ENCODE results near the gene LINC01488.

Gene LINC01488

DNA sequence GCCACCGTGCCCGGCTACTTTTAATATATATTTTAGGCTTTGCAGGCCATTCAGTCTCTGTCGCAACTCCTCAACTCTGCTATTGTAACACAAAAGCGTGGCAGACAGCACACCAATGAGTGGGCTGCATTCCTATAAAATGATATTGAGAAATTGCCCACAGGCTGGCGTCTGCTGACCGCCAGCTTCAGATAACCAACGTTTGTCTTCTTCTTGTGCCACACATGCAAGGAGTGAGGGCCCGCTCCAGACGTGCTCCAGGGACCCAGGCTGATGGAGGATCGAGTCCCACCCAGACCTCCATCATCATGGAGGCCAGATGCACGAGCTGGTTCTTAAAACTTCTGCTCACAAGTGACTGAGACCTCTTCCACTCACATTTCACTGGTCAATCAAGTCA lies 35.4 kb upstream of the LINC01488 start:
- DNase-seq, result peak; percentile 85 to 89

DNA sequence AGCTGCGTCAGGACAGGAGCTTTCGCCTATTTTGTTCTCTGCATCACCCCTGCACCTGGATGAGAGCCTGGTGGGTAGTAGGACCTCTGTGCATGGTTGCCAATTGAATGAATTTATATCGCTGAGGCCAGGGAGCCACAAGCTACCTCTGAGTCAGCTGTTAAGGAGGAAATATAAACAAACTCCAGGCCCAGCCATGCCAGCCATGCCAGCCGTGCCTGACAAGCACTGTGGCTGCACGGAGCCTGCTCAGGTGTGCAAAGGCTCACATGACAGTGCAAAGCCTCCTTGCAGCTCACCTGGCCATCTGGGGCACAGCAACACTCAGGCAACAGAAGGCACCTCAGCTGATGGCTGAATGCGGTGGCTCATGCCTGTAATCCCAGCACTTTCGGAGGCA lies 33.7 kb upstream of the LINC01488 start:
- DNase-seq, result no peak

DNA sequence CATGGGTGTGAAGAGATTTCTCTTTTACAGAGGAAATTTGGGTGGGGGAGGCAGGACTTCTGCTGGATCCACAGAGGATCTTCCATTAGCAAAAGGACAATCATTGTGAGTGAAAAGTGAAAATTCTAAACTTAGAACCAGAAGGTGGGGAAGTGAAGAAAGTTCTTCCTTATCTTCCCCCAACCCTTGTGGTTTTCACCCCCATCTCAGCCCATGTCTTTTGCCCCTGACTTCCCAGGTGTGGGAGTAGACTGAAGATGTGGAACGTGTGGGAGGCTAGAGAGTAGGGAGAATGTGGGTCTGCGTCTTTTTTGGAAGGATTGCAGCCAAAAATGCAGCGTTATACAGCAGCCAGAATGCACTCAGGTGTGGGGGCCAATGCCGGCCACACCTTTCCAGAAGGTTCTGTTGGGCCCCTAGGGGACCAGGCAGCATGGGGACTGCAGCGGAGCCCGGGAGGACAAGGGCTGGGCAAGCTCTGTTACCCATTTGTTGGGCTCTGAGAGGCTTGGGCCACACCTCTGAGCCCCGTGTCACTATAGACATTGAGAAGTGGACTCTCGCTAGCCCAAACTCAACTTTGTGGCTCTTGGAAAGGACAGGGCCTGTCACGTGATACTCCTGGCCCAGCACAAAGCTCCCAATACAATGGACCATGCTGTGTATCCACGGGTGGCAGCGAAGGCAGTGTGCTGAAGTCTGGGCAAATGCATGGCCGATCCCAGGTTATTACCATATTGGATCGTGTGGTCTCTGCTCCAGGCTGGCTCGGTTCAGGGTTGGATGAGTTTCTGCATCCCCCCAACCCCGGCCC lies 32.8 kb upstream of the LINC01488 start:
- DNase-seq, result no peak

DNA sequence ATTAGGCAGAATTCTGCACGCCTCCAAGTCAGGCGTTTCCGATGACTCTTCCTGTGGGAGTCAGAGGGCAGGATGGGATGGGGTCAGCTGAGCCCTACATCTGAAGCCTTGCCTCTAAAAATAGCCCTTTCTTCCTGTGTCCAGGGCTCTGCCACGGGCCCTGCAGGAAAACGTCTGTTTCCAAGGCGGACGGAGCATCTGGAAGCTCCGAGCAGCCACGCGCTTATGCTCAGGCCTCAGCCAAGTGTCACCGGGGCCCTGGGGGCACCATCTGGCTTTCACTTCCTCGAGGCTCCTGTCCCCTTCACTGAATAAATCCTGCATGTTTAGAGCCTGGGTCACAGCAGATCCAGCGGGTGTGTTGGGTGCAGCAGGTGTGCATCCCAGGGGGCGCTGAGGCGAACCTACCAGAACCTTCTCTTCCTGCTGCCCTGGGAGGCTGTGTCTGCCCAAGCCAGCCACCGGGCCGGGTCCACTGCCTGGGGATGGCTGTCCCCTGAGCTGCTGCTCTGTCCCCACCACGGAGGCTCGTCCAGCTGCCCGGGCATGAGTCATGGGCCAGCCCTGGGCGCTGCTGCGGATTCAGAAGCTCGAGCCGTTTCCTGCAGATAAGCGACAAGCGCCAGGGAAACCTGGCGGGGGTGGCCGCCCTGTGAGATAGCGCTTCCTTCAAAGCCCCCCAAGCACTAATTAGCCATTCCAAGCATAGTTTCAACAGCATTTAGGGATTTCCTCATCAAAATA lies 32.0 kb upstream of the LINC01488 start:
- peak; percentile 35 to 65 for DNase-seq

DNA sequence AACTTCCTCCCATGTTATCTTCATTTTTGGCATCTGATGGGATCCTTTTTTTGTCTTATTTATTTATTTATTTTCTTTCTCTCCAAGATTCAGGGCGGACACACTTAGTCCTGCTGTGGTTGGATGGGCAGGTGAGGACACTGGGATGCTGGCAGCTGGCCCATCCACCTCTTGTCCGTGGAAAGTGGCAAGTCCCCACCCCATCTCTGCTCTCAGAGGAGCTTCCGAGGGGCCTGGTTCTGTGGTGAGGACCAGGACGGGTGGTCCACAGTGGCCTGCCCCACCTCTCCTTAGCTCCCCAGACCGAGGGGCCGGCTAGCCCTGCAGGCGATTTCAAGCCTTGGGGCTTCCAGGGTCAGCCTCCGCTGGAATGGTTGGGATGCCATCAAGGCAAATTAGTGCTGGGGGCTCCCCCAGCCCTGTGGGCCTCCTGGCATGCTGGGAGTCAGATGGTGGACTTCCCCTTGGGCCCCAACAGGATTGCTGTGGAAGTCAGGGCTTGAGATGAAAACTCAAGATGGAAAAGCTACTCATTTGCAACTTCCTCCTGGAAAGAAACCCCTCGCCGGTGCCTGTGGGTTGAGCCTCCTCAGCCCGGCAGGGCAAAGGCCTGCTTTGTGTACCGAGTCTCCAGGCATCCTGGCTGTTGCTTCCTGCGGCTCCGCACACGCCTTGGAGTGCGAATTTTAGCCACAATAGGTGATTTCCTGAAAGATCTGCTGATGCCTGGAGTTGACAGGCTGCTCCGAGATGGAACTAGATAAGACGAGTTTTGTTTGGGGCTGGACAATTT lies 31.2 kb upstream of the LINC01488 start:
- DNase-seq, result no peak

DNA sequence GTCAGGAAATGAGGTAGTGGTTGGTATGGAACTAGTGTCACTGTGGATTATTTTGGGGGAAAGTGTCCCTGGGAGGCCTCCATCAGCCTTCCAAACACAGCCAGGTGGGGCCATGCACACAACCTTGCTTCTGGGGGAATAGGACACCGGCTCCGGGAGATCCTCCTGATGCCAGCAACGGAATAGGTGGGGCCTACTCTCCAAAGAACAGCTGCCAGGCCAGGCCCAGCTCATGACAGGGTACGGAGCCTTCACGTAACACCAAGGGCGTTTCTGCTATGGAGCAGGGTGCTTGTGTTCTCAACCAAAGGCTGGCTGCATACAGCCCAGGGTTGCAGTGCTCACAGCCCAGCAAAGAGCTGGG lies 30.6 kb upstream of the LINC01488 start:
- DNase-seq, result no peak

DNA sequence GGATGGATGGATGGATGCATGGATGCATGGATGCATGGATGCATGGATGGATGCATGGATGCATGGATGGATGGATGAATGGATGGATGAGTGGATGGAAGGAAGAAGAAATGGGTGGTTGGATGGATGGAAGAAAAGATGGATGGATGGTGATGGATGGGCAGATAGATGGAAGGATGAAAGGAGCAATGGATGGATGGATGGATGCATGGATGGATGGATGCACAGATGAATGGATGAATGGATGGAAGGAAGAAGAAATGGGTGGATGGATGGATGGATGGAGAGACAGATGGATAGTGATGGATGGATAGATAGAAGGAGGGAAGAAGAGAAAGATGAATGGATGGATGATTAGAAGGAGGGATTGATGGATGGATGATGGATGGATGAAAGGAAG lies 30.2 kb upstream of the LINC01488 start:
- DNase-seq, result no peak

DNA sequence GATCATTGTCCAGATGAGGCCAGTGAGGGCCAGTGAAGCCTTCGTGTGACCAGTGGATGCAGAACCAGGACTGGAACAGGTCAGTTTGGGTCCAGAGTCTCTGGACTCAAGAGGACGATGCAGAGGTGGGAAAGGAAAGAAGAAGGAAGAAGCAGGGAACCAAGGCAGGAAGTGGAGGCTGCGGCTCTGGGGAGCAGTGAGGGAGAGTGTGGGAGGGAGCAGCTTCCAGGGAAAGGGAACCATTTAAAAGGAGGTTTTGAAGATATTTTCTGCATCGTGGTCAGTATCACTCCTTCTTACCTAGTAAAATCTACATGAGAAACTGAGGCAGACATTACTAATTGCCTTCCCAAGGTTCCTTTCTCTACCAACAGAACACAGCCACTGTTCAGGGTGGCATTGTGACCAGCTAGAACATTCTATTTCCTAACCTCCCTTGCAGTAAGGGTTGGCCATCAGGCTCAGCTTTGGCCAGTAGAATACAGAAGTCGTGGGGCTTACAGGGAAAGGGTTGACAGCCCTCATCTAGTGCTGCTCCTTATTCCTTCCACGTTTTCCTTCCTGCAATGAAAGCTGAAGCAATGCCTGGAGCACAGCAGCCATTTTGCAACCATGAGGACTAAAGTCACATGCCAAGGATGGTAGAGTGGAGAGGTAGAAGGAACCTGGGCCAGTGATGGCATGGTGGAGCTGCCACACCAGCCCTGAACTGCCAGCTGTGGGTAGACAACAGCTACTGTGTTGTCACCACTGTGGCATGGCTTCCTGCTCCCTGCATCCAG lies 29.1 kb upstream of the LINC01488 start:
- DNase-seq, result peak; percentile 43 to 55

DNA sequence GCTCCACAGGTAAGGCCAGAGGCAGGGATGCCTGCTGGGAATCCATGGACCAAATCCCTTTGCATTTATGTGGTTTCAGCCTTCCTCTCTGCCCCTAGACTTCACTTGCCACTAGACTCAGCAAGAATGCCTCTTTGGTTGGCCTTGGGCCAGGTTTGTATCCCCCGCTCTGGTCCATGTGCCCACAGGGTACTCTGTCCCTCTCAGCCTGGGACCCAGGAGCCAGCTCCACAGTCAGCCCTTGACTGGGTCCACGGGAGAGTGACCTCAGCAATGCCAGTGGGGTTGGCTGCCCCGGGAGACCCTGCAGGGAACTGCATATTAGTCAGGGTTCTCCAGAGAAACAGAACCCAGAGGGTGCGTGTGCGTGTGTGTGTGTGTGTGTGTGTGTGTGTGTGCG lies 28.3 kb upstream of the LINC01488 start:
- no peak for DNase-seq

DNA sequence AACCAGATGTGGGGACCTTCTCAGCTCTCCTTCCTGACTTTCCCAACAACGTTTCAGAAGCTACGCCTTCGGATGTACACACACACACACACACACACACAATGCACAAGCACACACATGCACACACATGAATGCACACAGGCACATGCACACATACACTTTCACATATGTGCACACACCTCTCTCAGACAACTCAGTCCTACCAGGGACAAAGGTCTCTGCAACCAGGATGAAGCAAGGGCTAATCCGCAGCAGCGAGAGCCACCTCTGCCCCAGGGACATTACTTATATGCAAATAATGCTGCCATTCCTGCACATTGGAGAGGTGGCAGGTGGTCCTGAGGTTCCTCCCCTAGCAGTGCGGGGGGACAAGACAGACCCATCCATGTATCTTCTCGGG lies 27.4 kb upstream of the LINC01488 start:
- DNase-seq, result no peak

DNA sequence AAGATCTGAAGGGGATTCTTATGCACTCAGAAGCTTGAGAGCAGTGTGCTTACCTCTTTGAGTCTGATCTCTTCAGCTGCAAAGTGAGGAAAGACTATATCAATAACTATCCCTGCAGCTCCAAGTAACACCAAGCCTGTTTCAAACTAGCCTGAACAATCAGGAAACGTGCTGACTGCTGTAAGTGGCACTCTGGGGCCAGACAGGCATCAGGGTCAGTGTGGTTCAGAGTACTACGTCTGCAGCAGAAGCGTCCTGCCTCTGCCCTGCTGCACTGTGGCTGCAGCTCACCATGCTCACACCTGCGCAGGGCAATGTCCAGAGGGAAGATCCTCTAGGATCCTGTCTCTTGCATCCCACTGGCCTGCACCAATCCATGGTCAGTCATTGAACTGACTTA lies 25.5 kb upstream of the LINC01488 start:
- no peak for DNase-seq

DNA sequence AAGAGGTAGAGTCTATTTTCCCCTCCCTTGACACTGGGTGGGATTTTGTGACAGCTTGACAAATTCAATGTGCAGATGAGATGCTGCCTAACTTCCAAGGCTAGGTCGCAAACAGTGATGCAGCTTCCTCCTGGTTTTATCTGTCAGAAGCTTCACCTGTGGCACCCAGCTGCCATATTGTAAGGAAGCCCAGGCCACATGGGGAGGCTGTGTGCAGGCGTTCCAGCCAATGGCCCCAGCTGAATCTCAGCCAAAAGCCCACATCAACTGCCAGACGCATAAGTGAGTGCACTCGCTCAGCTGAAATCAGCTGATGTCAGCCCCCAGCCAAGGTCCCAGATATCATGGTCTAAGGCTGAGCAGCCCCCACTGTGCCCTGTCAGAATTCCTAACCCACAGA lies 24.8 kb upstream of the LINC01488 start:
- no peak for DNase-seq

DNA sequence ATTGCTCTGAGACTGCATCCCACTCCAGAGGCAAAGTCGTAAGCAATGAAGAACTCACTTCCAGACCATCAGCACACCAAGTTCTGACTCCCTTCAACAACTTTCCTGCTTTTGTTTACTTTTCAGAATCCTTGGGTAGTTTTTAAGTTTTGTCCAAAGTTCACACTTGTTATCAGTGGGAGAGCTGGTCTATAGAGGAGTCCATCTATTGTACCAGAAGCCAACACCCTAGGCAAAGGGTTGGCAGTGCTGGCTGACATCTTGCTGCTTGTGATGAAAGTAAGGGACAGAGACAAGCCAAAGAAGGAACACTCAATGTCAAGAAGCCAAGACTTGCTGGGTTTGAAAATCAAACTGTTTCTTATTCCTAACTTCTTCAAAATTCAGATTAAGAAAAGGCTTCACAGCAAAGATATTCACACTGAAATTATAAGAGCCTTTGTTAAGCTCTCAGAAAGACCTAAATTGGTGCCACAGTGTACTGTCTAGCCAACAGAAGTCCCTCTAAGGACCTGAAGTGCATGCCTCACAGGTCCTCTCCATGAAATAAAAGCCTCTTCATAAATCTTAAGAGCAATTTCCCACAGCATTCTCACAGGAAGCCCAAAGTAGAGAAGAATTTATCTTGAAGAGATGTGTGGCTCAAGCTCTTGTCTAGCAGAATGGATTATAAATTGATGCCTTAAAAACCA lies 21.5 kb upstream of the LINC01488 start:
- no peak for DNase-seq

DNA sequence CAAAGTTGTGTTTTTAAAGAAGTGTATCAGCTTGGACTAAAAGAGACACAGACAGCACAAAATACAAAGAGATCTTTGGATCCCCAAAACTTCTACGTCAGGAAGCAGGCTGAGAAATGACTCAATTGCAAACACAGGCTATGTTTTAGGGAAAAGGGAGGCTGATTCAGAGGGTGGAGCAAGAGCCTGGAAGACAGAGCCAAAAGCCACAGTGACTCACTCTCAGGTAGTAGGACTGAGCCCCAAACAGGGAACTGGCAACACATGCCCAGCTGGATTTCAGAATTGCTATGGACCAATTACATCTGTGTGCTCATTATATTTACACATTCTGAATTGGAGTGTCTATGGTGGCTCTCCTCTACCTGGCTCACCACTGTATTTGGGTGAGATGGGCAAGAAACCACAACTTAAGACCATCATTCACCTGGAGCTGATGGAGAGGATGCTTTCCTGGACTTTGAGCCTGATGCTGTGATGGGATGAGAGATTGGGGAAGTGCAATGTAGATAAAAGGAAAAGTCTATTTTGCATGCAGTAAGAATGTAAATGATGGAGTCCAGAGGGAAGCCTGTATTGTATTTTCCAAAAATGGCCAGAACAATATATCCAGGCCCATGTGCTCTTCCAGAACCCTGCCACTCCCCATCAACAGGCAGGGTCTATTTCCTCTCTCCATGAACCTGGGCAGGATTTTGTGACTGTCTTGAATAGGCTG lies 20.8 kb upstream of the LINC01488 start:
- peak in 1 of 2 donors; percentile 46 for DNase-seq

DNA sequence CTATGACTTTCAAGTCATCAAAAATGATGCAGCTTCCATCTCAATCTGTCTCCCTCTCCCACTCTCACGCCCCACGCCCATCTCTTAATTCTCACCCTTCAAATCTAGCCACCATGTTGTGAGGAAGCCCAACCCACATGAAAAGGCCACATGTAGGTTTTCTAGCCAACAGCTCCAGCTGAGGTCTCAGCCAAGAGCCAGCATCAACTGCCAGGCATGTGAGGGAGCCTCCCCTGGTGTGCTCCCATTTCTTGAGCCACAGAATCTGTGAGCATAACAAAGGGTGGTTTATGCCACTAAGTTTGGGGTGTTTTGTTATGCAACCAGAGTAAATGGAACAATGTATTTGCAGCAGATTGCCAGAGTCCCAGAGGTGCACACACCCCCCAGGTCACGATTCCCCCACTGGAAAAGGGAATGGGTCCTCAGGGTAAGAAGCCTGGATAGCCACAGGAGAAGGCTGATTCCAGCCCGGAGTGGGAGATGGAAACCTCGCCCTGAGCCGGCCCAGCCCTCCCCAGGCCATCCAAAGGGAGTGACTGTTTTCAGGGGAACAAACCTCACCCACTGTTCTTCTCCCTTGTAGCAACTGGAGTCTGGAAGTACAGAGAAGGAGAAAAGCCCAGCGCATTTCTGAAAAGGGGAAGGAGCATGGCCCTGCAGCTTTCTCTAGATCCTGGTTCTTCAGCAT lies 20.0 kb upstream of the LINC01488 start:
- DNase-seq, result no peak

DNA sequence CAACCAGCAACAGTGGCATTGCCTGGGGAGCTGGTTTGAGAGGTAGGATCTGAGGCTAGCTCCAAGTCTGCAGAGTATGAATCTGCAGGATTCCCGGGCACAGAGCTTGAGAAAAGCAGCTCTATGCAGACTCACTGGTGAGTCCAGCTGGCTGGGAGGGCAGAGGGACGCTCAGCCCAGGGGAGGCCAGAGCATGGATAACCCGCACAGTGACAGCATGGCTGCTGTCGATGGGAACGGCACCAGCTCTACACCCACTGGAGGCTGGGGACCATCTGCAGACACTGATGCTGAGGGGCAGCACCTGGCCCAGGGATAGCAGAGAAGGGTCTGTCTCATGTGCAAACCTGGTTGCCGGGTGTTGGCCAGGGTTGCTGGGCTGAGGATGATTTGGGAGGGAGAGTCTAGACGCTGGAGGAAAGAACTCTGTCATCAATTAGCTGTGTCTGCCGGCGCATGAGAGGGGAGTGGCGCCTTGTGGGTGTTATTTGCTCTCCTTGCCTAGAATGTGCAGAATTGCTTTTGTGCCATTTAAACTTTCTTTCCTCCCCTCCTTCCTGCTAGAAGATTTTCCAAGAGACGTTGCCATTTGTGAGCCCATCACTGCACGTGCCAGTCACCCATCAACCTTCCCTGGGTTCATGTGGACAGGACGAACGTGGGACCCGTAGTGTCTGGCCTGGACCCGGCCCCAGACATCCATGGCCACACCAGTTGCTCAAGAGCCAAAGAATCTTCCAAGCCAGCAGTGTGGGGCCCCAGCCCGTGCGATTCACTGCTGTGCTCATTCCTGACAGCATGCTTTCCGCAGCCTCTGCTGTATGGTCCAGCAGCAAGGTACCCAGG lies 19.1 kb upstream of the LINC01488 start:
- no peak for DNase-seq

DNA sequence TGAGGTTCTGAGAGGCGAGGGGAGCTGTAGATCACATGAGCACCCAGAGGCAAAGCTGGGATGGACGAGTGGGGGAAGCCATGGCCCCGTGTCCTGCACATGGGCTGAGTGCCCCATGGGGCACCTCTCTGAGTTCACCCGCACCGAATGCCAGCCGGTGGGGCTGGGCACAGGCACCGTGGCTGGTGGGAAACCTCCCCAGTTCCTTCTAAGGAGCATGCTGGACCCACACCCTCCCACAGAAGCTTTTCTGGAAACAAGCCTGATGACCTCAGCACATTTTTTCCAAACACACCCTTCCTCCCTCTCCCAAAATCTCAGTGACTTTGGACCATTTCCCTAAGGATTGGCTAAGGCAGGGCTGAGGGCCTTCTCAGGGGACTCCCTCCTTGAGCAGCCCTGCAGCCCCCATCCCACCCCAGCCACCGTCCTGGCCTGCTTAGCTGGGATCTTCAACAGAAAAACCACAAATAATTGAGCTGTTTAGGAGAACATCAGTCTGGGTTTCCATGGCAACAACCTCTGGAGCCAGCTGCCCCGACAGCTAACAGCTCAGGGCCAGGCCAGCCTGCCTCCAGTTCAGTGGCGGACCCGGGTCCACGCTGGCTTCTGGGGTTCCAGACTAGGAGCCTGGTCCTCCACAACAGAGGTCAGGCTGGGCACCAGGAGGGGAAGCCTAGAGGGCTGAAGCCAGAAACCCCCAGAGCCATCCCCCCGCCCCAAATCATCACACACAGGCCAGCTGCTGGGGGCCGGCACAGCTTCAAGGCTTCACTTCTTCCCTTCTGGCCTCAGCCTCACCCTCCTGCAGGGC lies 18.1 kb upstream of the LINC01488 start:
- no peak for DNase-seq
